NCI-H526 (cell line): ENCODE measurements around the gene SLC51B.
"Not testable (repeated sequence)": the region's sequence is repeated elsewhere in the genome, so short reads cannot be mapped to it uniquely, and the experiment has no call there.

Experiments
- DNase-seq, 2 experiments: peaks; one replicate each; lab custom pipeline; 2025; lab: John Stamatoyannopoulos, UW

Gene SLC51B

GRCh38 chr15:65099801-65100200 lies 54.6 kb downstream of the SLC51B start:
- not testable (repeated sequence) for DNase-seq

DNA sequence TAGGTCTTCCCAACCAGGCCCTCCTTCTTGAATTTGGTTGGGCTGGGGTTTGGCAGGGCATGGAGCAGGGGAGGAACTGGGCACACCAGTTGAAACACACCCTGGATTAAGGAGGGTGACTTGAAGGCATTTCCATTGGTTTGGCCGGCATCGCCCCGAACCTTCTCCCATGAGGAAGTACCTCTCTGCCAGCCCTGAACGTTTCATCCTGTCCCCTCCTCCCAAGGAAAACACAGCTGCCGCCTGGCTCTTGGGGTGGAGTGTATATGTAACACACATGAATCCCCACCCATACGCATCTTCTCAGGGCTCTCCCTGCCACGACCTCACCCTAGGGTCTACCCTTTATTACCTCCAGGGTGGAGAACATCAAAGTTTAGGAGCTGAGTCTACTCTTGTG lies 55.3 kb downstream of the SLC51B start:
- DNase-seq: no peak

- peak; percentile 39 to 71 for DNase-seq
These were observed 56.3 kb downstream of the SLC51B start for GRCh38 chr15:65101411-65101890.

DNA sequence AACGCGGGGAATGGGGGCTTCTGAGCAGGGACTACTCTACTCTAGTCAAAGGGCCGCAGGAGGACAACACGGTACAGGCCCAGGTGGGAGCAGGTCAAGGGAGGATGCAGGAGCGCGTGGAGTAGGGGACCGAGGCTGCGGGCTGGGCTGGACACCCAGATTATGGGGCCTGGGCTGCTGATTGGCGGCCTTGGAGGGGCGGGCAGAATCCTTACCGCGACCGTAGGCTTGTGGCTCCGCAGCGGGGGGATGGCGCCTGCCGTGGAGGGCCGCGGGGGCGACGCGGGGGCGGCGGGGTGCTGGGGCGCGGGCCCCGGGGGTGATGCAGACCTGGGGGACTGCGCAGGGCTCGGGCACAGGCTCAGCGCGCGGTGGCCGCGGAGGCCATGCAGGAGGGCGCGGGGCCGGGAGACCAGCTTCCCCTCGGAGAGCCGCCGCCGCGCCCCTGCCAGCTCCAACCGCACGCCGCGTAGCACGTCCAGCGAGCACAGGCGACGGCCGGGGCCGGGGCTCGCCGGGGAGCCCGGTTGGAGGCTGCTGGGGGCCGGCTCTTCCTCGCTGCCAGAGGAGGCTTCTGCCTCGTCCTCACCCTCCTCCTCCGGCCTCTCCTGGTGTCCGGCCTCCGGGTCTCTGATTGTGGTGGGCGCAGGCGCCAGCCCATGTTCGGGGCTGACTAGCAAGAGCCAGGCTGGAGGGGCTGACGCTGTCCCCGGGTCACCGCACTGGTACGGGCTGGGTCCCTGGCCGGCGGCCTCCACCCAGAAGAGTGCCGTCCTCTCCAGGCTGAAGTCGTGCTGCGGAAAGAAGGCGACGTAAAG lies 56.9 kb downstream of the SLC51B start:
- DNase-seq: no peak

DNA sequence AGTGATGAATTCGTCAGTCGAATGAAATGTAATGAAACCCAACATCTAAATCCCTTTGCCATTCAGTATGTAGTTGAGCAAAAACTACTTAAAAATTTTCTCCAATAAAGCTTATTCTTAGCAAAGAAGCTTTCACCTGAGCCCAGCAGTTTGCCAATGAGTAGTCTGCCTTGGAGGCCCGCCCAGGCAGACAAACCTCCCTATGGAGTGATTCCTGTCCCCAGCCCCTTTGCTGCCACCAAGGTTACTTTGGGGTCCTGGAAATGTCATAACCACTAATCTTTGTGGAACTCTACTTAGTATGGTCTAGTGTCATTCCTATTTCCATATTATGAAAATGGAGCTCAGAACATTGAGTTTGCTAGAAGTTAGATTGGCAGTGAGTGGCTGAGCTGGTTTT lies 57.7 kb downstream of the SLC51B start:
- DNase-seq: no peak
